Measurements from ENCODE around the gene SCN1A. TPM values are rescaled to one million over a fixed set of nuclear protein-coding genes. Genes with fewer than 3 reads are reported as not detected.

The SCN1A gene
- total RNA-seq, 1 donor = 0.72 TPM

- DNase-seq (ENCODE audit: insufficient read length, low spot score, missing footprints) = peak; percentile 98
- Histone ChIP-seq H3K27ac (ENCODE audit: low read depth, low read length) (peak within 1 kb of the TSS; percentile 77), H3K27me3 (ENCODE audit: insufficient read depth, low read length) (no peaks in the 10 kb centered on the region), H3K9me3 (ENCODE audit: low read depth, low read length) (no peaks in the 10 kb centered on the region), H2AFZ (ENCODE audit: low read length) (peak within 1 kb of the TSS; percentile 98), H3K4me3 (ENCODE audit: insufficient read depth, low read length) (peak within 1 kb of the TSS; percentile 89), H3K4me1 (ENCODE audit: insufficient read depth, low read length) (peaks cover 14% of the 10 kb centered on the region), H4K20me1 (ENCODE audit: insufficient read depth, low read length) (peaks cover 6% of the 10 kb centered on the region), H3K79me2 (ENCODE audit: insufficient read depth, low read length) (peaks cover 34% of the 10 kb centered on the region), H3K36me3 (ENCODE audit: insufficient read depth, low read length) (peaks cover 8% of the 10 kb centered on the region), H3K4me2 (ENCODE audit: insufficient read depth, low read length) (peak within 1 kb of the TSS; percentile 96)
- TF ChIP-seq CTCF (IDR thresholded peaks at IDR 0.05; ENCODE audit: extremely low read depth, low read depth, low read length) = peak; percentile 79
Measured at GRCh38 chr2:165953655-165954606, 173.9 kb downstream of the SCN1A start, which contains the start of gene TTC21B. Gene TTC21B (minus strand): TSS chr2:165953776. CDS start chr2:165953705, 71 bp downstream.

- Histone ChIP-seq H3K79me2 (ENCODE audit: insufficient read depth, low read length) (peaks cover 34% of the 10 kb centered on the region), H3K4me3 (ENCODE audit: insufficient read depth, low read length) (peak overlapping the region; percentile 89), H3K4me2 (ENCODE audit: insufficient read depth, low read length) (peak overlapping the region; percentile 96), H3K27me3 (ENCODE audit: insufficient read depth, low read length) (no peaks in the 10 kb centered on the region), H3K36me3 (ENCODE audit: insufficient read depth, low read length) (peaks cover 14% of the 10 kb centered on the region), H3K27ac (ENCODE audit: low read depth, low read length) (peak overlapping the region; percentile 77), H3K4me1 (ENCODE audit: insufficient read depth, low read length) (peaks cover 14% of the 10 kb centered on the region), H3K9me3 (ENCODE audit: low read depth, low read length) (no peaks in the 10 kb centered on the region), H2AFZ (ENCODE audit: low read length) (peak overlapping the region; percentile 89), H4K20me1 (ENCODE audit: insufficient read depth, low read length) (peaks cover 6% of the 10 kb centered on the region)
- peak; percentile 85 for DNase-seq (ENCODE audit: insufficient read length, low spot score, missing footprints)
- TF ChIP-seq CTCF (IDR thresholded peaks at IDR 0.05; ENCODE audit: extremely low read depth, low read depth, low read length) = no peak
Measured at GRCh38 chr2:165953306-165953654, 174.5 kb downstream of the SCN1A start.

GRCh38 chr2:165952741-165953211, 175.0 kb downstream of the SCN1A start:
- Histone ChIP-seq H3K9me3 (ENCODE audit: low read depth, low read length) (no peaks in the 10 kb centered on the region), H3K27me3 (ENCODE audit: insufficient read depth, low read length) (no peaks in the 10 kb centered on the region), H3K36me3 (ENCODE audit: insufficient read depth, low read length) (peaks cover 14% of the 10 kb centered on the region), H2AFZ (ENCODE audit: low read length) (peak overlapping the region; percentile 89), H3K4me1 (ENCODE audit: insufficient read depth, low read length) (peaks cover 14% of the 10 kb centered on the region), H3K79me2 (ENCODE audit: insufficient read depth, low read length) (peaks cover 34% of the 10 kb centered on the region), H3K27ac (ENCODE audit: low read depth, low read length) (peak overlapping the region; percentile 77), H4K20me1 (ENCODE audit: insufficient read depth, low read length) (peaks cover 6% of the 10 kb centered on the region), H3K4me3 (ENCODE audit: insufficient read depth, low read length) (peak overlapping the region; percentile 89), H3K4me2 (ENCODE audit: insufficient read depth, low read length) (peak overlapping the region; percentile 96)
- no peak for TF ChIP-seq CTCF (IDR thresholded peaks at IDR 0.05; ENCODE audit: extremely low read depth, low read depth, low read length)
- no peak for DNase-seq (ENCODE audit: insufficient read length, low spot score, missing footprints)

GRCh38 chr2:165952085-165952484, 175.7 kb downstream of the SCN1A start:
- no peaks in the 10 kb centered on the region for H3K9me3 ChIP-seq (ENCODE audit: low read depth, low read length)
- peaks cover 17% of the 10 kb centered on the region for H3K36me3 ChIP-seq (ENCODE audit: insufficient read depth, low read length)
- peaks cover 37% of the 10 kb centered on the region for H3K79me2 ChIP-seq (ENCODE audit: insufficient read depth, low read length)
- no peaks in the 10 kb centered on the region for H3K27me3 ChIP-seq (ENCODE audit: insufficient read depth, low read length)
- peaks cover 6% of the 10 kb centered on the region for H4K20me1 ChIP-seq (ENCODE audit: insufficient read depth, low read length)
- H3K4me2 ChIP-seq (ENCODE audit: insufficient read depth, low read length) = peak overlapping the region; percentile 96
- H2AFZ ChIP-seq (ENCODE audit: low read length) = no peak overlapping the region
- DNase-seq (ENCODE audit: insufficient read length, low spot score, missing footprints) = no peak
- H3K4me3 ChIP-seq (ENCODE audit: insufficient read depth, low read length) = peak overlapping the region; percentile 89
- H3K27ac ChIP-seq (ENCODE audit: low read depth, low read length) = no peak overlapping the region
- H3K4me1 ChIP-seq (ENCODE audit: insufficient read depth, low read length) = peaks cover 14% of the 10 kb centered on the region
- no peak for TF ChIP-seq CTCF (IDR thresholded peaks at IDR 0.05; ENCODE audit: extremely low read depth, low read depth, low read length)
